GM18511 (cell line): Measurements from ENCODE around the gene FAM9C.
"Not testable (repeated sequence)": the region's sequence is repeated elsewhere in the genome, so short reads cannot be mapped to it uniquely, and the experiment has no call there.

Experiments
- ATAC-seq: cut with Tn5 transposase; IDR thresholded peaks from one replicate; pipeline ENCODE4 v1.9.1; 2021; ENCODE audit warnings: mild to moderate bottlenecking, moderate library complexity; ENCODE audit not compliant: unreplicated experiment

FAM9C gene

DNA sequence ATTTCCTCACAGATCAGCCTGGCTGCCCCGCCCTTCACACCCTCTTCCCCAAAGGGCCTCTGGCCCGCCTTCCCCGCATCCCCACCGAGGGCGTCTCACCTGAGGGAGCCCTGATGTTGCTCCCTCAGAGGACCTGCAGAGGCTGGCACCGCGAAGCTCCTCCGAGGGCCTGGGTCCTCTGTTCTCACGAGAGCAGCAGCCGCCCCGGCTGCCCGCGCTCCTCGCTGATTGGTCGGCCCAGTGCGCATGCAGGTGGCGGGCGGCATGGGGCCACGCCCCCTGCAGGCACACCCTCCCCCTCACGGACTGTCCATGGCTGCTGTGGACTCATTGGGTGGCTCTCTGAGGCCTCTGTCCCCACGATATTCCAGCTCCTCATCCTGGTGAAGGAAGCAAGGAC lies at the start of gene FAM9C:
TSS of gene FAM9C (minus strand) at position 180 of the 400 bp plus-strand sequence. CDS start 831 bp downstream, outside the sequence.
- no peak for ATAC-seq

DNA sequence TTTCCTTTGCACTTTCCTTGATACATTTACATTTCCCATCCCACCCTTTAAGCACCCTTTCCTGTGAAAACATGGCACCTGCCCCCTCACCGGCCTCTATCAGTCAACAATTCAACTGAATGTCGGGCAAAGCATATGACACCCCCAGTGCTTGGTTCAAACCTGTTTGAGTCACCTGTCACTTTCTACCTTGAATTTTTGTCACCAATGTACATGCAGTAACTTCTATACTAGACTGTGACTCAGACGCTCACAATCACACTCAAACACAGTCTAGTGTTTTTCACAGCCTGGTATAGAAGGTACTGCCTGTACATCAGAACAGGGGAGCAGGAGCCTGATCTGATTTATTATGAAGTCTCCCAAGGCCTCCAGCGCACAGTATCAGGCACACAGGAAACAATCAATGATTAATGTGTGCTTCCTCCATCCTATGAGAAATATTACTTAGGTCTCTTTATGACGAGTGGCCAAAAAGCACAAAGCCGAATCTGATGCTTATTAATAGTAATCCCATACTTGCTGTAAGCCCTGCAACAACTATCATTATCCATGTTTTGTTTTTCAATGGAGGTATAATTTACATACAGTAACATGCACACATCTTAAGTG lies 49.2 kb upstream of the FAM9C start:
- ATAC-seq: no peak

DNA sequence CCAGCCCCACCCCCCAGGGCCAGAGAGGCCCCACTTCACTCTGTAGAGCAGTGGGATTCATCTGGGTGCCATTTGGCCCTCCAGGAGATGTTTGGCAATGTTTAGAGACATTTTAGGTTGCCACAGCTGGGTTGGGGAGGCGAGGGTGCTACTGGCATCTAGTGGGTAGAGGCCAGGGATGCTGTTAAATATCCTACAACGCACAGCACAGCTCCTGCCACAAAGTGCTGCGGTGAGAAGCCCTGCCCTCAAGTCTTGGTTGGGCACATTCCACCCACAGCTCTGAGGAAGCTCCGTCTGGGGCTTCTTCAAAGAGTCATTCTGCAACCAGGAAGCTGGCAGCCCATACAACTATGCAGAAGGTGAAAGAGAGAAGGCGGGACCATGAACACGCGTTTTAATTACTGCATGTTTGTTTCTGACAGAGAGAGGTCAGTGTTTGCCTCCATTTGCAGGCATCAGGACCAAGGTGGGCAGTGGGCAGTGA lies 48.1 kb upstream of the FAM9C start:
- peak; percentile 80 for ATAC-seq

DNA sequence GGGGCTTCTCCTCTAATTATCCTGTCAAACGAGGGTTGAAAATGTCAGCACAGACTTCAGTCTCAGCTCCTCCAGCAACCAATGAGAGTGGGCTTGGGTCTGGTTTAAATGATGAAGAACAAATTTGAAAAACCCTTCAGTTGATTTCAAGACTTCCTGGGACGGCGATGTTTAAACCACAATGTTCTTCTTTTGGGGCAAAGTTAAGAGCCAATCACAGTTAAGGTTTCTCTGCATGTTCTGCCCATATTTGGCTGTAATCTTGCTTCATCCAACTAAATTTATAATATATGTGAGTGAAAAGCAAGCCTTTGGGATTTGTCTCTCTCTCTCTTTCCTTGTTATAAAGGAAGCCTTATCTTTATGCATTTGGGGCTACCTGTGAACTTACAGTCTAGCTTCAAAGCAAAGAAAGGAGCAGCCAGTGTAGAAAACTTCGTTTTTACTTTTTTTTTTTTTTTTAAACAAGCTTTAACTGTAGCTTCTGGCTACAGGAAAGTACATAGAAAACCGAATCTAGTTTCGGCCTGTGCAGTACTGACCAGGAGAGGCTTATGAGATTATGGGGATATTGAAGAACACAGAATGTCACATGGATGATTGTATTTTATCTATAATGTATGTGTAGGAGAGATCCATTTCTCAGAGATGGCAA lies 46.8 kb upstream of the FAM9C start:
- ATAC-seq: no peak

DNA sequence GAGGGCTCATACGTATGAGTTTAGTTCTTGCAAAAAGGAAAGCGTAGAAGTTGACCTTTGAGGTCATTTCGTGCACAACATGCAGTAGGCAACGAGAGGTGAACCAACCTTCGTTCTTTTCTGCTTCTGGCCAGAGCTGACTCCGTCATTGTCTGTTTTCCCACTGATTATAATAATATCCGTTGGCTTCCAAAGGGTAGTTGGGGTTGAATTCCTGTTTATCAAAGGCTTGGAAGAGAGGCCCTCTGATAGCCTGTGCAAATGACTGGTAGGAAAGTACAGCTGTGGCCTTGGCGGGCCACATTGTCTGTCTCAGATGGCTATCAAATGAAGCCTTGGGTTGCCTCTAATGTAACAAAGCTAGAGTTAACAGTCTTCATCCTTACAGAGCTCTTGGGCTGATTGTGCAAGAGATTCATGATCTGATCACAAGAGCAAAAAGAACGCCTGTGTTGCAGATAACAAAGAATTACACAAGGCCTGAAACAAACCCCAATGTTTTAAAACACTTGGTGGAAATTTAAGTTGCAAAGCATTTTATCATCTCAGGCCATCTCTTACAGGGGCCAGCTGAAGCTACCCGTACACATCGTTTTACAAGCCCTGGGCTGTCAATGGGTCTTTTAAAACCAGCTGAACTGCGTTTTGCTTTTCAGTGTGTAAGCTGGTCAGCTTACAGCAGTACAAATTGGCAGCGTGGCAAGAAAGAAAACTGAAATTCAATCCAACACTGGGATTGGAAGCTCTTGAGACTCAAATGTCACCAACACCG lies 46.1 kb upstream of the FAM9C start:
- no peak for ATAC-seq

DNA sequence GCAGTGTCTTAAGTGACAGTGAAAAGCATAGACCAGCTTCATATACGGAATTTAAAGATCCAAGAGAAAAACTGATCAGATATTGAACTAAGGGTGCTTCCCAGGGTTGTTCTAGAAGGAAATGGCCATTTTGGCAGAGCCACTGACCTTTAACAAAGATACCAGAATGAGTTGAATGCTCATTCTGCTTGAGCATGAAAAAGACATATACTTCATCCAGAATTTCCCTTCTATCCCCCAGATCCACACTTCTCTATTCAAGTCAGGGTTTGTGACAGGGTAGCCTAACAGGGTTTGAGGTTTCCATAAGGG lies 45.6 kb upstream of the FAM9C start:
- no peak for ATAC-seq

DNA sequence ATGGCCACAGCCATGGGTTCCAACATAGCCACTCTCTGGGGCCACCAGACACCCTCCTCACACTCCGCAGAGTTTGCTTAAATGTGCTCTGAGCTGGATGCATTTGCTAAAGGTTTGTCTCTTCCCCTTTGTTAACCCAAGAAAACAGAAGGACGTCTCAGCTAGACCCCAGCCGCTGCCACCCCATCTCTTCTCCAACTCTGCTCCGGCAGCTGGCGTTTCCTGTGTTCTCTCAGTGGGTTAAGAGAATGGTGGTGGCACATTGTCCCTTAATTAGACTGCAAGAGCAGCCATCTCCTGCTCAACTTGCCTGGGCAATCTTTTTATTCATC lies 43.7 kb upstream of the FAM9C start:
- no peak for ATAC-seq

DNA sequence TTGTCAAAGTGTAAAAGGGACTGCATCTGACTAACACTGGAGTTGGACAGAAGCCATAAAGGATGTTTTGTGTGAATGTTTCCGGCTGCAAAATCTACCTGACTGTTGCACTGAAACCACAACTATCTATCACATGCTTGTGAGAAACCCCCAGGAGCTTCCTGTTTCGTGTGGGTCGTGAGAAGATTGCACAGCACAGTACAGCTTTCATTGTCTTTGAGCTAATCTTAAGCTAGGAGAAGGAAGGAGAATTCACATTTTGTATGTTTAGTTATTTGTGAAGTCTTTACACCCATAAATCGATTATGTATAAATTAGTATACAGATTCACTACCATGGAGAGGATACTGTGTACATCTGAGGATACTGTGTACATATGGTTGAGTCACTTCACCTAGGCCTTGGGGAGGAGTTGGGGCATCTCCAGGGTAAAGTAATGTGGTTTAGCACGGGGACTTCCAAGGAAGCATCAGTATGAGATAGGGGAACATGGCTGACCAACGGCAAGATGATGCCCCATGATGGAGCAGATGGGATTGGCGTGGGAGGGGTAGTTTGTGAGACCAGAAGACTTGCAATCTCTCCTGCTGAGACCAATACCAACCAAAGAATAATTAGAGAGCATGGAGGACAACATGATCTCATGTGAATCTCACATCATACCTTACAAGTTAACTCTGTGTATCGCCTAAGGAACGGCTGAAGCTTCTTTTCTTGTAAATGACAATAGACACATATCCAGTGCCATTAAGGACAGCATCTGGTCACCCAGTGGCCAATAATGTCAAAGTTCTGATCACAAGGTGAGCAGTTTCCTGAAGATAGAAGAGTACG lies 43.1 kb upstream of the FAM9C start:
- ATAC-seq: peak; percentile 78

DNA sequence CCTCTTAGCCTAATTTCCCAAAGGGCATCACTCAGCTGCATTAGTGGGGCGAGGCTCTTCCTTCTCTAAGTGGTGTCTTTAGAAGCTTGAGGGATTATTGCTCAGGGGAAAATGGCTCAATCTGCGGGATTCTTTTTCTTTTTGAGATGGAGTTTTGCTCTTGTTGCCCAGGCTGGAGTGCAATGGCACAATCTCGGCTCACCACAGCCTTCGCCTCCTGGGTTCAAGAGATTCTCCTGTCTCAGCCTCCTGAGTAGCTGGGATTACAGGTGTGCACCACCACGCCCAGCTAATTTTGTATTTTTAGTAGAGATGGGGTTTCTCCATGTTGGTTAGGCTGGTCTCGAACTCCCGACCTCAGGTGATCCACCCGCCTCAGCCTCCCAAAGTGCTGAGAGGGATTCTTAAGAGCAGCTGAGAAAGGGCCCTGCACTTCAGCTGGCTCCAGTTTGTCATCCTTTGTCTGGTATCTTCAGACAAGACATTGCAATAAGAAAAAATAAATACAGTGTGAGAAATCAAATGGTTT lies 42.4 kb upstream of the FAM9C start:
- ATAC-seq: not testable (repeated sequence)

DNA sequence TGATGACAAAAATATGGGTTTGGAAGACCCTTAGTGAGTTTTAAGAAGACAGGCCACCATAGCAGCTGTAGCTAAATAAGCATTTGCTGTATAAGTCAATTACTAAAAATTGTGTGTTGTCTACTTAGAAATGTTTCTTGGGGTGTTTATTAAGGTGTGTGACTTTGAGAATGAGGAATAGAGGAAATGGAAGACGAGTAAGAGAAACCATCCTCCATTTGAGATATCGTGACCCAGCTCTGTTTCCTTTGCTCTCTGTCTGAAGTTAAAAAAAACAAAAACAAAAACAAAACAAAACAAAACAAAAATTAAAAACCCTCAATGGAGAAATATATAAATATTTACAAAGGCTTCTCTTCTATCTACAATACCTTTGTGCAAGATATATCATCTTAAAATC lies 41.7 kb upstream of the FAM9C start:
- no peak for ATAC-seq

DNA sequence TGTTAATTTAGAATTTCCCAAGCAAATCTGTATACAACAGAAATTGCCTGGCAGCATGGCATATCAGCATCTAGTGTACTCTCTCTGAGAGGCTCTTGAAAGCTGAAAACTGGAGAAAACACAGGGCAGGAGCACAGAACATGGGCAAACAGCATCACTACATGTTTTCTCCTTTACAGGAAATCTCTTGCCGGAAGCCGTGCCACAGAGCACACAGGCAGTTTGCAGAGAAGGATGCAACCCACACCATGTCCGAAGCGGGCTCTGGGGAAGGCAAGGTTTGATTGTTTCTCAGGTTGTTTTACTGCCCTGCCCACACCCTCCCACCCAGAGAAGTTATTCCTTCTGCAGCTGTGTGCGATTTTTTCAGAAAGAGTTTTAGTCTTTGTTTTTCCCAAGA lies 41.1 kb upstream of the FAM9C start:
- ATAC-seq: no peak

DNA sequence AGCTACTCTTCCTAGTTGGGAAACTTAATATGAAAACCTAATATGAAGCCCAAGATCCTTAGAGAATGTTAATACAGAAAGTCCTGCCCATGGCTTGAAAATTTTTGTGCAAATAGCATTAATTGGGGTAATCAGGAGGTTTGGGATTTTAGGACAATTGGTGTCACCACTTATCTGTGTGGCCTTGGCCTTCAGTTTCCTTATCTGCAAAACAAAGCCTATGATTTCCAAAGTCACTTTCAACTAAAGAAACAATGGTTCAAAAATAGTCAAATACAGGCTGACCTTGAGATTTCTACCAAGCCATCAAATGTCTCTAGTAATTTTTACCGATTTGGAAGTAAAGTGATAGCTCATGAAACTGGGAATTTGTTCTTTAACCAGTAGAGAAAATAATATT lies 40.2 kb upstream of the FAM9C start:
- no peak for ATAC-seq

DNA sequence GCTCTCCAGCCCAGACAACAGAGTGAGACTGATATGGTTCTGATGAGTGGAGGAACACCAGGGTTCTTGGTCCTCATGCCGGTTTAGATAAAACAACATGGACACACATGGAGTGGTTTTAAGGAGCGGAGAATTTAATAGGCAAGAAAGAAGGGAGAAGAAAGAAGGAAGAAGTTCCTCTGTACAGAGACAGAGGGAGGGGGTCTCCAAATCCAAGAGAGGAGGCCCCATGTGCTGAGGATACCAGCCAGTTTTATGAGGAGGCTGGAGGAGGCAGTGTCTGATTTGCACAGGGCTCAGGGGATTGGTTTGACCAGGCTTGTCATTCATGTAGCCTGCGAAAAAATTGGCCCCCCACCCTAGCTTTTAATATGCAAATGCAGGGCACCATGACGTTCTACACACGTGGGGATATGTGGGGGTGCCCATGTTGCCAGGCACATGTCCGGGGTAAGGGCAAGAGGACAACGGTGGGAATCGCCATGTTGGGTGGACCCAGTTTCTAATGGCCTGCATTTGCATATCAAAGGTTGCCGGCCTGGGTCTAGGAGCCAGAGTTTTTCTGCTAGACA lies 39.4 kb upstream of the FAM9C start:
- ATAC-seq: not testable (repeated sequence)

DNA sequence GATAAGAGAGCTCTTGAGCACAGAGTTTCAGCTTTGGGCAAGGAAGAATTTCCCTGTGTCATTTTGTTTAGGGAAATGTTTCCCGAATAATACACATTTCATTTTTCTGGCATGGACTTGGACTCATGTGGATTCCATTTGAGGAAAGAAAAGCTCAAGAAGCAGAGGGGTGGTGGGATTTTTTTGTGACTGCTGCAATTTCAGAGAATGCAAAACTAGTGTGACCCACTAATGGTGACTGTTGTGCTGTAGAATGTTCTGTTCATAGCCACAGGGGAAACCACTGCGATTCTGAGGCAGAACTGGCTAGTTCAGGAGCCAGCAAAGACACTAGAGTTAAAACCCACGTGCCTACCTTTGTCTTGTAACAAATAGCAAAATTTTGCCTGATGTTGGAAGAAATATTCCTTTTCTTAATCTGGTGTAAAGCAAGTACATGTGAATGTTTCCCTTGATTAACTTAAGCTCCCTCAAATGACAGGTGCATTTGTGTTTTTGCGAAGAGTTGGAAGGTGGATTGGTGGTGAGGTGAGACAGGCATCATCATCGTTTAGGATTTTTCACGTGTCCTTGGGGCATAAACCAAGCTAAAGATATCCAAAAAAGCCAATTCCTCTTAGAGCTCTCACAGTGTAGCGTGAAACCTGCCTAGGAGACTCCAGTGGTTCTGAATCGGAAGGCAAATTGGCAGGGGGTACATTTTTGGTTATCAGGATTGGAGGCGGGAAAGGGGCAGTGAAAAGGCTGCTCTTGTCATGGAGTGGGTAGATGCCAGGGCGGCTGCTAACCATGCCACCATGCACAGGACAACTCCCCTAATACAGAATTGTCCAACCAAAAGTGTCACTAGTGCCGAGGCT lies 38.0 kb upstream of the FAM9C start:
- no peak for ATAC-seq

DNA sequence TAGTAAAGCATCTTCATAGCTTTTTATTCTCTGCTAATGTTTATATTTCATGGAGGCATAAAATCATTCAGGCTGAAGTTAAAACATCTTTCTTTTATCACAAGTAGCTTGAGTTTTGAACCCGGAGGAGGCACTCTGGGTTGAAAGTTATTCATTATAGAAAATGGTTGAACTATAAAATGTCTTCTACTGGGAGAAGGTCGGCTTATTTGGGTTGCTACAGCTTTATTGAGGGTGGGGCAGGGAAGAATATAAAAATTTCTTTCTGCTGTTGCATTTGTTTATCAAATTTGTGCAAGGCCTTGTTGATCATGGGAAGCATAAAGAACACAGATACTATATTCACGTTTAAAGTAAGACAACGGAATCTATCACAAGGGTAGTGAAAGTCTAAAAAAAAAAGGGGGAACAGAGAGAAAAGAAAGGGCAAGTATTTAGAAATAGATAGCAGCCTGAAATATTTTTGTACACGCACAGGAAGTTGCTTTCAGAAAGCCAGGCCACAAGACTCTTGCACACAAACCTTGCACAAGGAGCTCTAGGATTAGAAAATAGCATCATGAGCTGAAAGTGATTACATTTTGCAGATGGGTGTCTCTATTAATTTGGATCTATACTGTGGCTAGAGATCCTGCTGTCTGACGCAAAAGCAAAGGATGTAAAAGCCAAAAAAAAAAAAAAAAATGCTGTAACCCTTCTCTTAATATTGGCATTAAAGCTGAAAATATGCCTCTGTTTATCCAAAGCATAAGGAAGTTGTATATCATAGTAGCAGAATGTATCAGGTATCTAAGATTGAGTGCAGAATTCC lies 37.2 kb upstream of the FAM9C start:
- ATAC-seq: peak; percentile 71

DNA sequence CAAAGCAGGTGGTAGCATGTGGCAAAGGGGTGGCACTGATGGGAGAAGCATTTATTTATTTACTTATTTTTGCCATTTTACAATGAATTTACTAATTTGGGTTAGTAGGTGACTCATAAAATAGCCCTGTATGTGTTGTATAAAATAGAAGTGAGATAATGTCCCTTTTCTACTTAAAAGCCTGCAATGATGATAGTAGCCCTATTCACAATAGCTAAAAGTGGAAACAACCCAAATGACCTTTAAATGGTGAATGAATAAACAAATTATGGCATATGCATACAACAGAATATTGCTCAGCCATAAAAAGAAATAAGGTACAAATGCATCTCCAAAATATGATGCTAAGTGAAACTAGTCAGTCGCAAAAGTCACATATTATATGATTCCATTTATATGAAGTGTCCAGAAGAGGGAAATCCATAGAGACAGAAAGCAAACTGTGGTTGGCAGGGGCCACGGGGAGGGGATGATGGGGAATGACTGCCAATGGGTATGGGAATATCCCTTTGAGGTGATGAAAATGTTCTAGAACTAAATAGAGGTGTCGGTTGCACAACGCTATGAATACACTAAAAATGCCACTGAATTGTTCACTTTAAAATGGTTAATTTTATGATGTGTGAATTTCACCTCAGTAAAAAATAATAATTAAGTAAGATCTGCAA lies 35.8 kb upstream of the FAM9C start:
- ATAC-seq: no peak

DNA sequence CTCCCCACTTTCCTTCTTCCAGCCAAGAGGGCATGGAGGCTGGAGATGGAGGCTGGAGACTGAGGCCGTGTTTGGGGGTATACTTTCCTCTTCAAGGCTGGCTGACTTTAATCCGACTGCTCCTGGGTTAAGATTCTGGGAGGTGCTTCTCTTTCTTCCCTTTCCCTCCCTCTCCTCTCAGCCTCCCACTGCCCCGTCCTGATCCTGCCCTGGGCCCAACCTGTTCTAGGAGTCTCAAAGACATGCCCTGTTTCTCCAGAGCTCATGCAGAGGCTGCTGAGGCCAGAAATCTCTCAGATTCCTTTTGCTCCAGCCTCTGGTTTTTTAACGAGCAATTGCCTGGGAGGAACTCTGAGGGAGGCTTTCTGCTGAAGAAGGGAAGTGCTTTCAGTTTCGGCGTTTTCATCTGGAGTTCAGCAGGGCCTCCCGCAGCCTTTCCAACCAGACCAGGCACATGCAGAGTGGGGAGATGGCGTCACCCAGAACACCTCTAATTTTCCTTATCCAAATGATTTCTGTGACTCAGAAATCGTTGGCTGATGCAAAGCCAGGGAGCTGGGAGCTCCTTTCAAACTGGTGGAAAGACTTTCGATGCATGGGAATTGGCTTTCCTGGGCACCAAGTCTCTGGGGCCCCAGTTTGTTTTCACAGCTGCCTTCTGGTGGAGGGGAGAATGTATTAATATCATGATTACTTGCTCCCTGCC lies 34.5 kb upstream of the FAM9C start:
- ATAC-seq: no peak

DNA sequence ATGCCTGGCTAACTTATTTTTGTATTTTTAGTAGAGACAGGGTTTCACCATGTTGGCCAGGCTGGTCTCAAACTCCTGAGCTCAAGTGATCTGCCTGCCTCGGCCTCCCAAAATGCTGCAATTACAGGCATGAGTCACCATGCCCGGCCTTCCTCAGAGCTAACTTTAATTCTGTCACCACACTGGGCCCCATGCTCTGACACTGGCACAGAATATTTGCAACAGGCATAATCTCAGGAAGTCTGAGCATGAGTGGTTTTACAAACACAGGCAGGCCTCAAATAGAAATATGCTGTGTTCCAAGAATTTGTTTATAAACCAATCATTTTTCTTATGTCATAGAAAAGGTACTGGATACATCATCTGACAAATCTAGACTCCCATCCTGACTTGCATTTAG lies 32.7 kb upstream of the FAM9C start:
- ATAC-seq: no peak
